ENCODE measurements around the gene HECW1.

DNA sequence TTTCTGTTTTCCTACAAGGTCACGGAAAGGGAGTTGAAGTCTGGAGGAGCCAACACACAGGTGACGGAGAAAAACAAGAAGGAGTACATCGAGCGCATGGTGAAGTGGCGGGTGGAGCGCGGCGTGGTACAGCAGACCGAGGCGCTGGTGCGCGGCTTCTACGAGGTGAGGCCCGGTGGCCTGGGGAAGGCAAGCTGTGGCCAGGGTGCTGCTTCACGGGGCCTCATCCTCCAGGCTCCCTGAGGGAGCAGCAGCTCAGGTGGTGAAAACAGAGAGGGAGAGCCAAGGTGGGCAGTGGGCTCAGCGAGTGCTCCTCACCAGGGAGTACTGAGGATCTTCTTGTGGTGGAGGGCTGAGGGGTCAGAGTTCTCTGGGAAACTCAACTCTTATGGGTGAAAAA lies 438.0 kb downstream of the HECW1 start:
- TF ChIP-seq, protein P1, sequence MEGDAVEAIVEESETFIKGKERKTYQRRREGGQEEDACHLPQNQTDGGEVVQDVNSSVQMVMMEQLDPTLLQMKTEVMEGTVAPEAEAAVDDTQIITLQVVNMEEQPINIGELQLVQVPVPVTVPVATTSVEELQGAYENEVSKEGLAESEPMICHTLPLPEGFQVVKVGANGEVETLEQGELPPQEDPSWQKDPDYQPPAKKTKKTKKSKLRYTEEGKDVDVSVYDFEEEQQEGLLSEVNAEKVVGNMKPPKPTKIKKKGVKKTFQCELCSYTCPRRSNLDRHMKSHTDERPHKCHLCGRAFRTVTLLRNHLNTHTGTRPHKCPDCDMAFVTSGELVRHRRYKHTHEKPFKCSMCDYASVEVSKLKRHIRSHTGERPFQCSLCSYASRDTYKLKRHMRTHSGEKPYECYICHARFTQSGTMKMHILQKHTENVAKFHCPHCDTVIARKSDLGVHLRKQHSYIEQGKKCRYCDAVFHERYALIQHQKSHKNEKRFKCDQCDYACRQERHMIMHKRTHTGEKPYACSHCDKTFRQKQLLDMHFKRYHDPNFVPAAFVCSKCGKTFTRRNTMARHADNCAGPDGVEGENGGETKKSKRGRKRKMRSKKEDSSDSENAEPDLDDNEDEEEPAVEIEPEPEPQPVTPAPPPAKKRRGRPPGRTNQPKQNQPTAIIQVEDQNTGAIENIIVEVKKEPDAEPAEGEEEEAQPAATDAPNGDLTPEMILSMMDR (IDR thresholded peaks at IDR 0.05): no peak
- no peak for TF ChIP-seq REST (IDR thresholded peaks at IDR 0.05; ENCODE audit: insufficient read depth in 1 of 2, low read depth in 2 of 2, low read length in 1 of 2)
